SU-DHL-6 (cell line): ENCODE measurements around the gene SLC39A1.

Experiments used
- H2AFZ ChIP-seq: fragments of 200-600 bp; sonication (generic); 2 replicates; pipeline ENCODE4 v1.6.1; 2014; ENCODE audit warnings: low read depth, mild to moderate bottlenecking, moderate library complexity, mixed read lengths, antibody characterized with exemption, low read length; ENCODE audit not compliant: severe bottlenecking
- H3F3A ChIP-seq: fragments of 200-600 bp; shearing (Covaris generic); 2 replicates; pipeline ENCODE4 v1.6.0; 2016; ENCODE audit warnings: antibody characterized with exemption, mild to moderate bottlenecking; ENCODE audit not compliant: insufficient read depth
- H3K27ac ChIP-seq: fragments of 200-600 bp; sonication (generic); 2 replicates; pipeline ENCODE4 v1.5.1; 2016; ENCODE audit warnings: low read depth, mild to moderate bottlenecking, low read length, moderate library complexity, mixed read lengths
- H3K27me3 ChIP-seq: fragments of 200-600 bp; sonication (generic), shearing (Covaris generic); 2 replicates; pipeline ENCODE4 v1.6.0; 2014; ENCODE audit warnings: mild to moderate bottlenecking, low read length
- H3K36me3 ChIP-seq: fragments of 200-600 bp; sonication (generic); 2 replicates; pipeline ENCODE4 v1.6.1; 2014; ENCODE audit warnings: mild to moderate bottlenecking, low read length, mixed read lengths
- H3K4me2 ChIP-seq: fragments of 300-600, 200-600 bp; shearing (Covaris generic), sonication (generic); 2 replicates; pipeline ENCODE4 v1.6.0; 2014; ENCODE audit warnings: low read length, low read depth, mild to moderate bottlenecking; ENCODE audit not compliant: poor library complexity, severe bottlenecking
- H3K4me3 ChIP-seq: fragments of 200-600 bp; sonication (generic); 2 replicates; pipeline ENCODE4 v1.5.1; 2014; ENCODE audit warnings: antibody characterized with exemption, low read length, mild to moderate bottlenecking, mixed read lengths; ENCODE audit not compliant: insufficient read depth, poor library complexity, severe bottlenecking
- H3K79me2 ChIP-seq: fragments of 200-600 bp; sonication (generic); 2 replicates; pipeline ENCODE4 v1.6.1; 2014; ENCODE audit warnings: mild to moderate bottlenecking, low read length, moderate library complexity; ENCODE audit not compliant: insufficient read depth
- H3K9ac ChIP-seq: fragments of 200-600 bp; sonication (generic); 2 replicates; pipeline ENCODE4 v1.7.0; 2014; ENCODE audit warnings: mild to moderate bottlenecking, low read length
- H3K9me2 ChIP-seq: fragments of 200-600 bp; sonication (generic); replicated peaks from 2 replicates; pipeline ENCODE4 v1.6.1; 2014; ENCODE audit warnings: low read length; ENCODE audit not compliant: insufficient read depth
- H3K9me3 ChIP-seq: fragments of 200-600 bp; sonication (generic); 2 replicates; pipeline ENCODE4 v1.6.1; 2014; ENCODE audit warnings: low read length, mixed read lengths; ENCODE audit not compliant: insufficient read depth
- H4K20me1 ChIP-seq: fragments of 200-600 bp; sonication (generic); 2 replicates; pipeline ENCODE4 v1.6.1; 2014; ENCODE audit warnings: low read depth, mild to moderate bottlenecking, antibody characterized with exemption, low read length, moderate library complexity, mixed read lengths
- CTCF ChIP-seq: fragments of 200-600 bp; sonication (generic); IDR thresholded peaks from one replicate; pipeline ENCODE4 v1.5.1; 2017; ENCODE audit warnings: antibody characterized with exemption, mild to moderate bottlenecking, low read length, moderate library complexity; ENCODE audit not compliant: insufficient read depth, poor library complexity, severe bottlenecking
- EZH2phosphoT487 ChIP-seq: fragments of 200-600 bp; sonication (generic), shearing (Covaris generic); conservative IDR thresholded peaks from 2 replicates; pipeline ENCODE4 v1.6.1; 2018; ENCODE audit warnings: mild to moderate bottlenecking, antibody characterized with exemption, low read length, moderate library complexity, mixed read lengths

The SLC39A1 gene

GRCh38 chr1:153934746-153935145, 28.6 kb downstream of the SLC39A1 start:
- H4K20me1 ChIP-seq = no peaks in the 10 kb centered on the region
- no peaks in the 10 kb centered on the region for H3K9me3 ChIP-seq
- H3K27me3 ChIP-seq = no peaks in the 10 kb centered on the region
- H3K27ac ChIP-seq = no peak overlapping the region
- no peaks in the 10 kb centered on the region for H3K9me2 ChIP-seq
- H3K9ac ChIP-seq = no peak overlapping the region
- H3F3A ChIP-seq = peaks cover 2% of the 10 kb centered on the region; the same call in 1 of the 2 replicates
- no peak overlapping the region for H3K4me3 ChIP-seq
- no peaks in the 10 kb centered on the region for H3K79me2 ChIP-seq
- H3K36me3 ChIP-seq = no peaks in the 10 kb centered on the region
- no peak overlapping the region for H2AFZ ChIP-seq
- no peak overlapping the region for H3K4me2 ChIP-seq
- TF ChIP-seq EZH2phosphoT487 (no peak), CTCF (no peak)

GRCh38 chr1:153933955-153934354, 29.4 kb downstream of the SLC39A1 start:
- Histone ChIP-seq H3K4me3 (no peak overlapping the region), H3K36me3 (no peaks in the 10 kb centered on the region), H3K9me3 (no peaks in the 10 kb centered on the region), H3K9me2 (no peaks in the 10 kb centered on the region), H3K9ac (no peak overlapping the region), H3K27ac (no peak overlapping the region), H3K79me2 (no peaks in the 10 kb centered on the region), H2AFZ (no peak overlapping the region), H3K4me2 (no peak overlapping the region), H3K27me3 (no peaks in the 10 kb centered on the region), H3F3A (peaks cover 5% of the 10 kb centered on the region; the same call in 1 of the 2 replicates), H4K20me1 (no peaks in the 10 kb centered on the region)
- TF ChIP-seq CTCF (no peak), EZH2phosphoT487 (no peak)

- Histone ChIP-seq H3K36me3 (no peaks in the 10 kb centered on the region), H3K9me2 (no peaks in the 10 kb centered on the region), H3K27ac (no peak overlapping the region), H2AFZ (no peak overlapping the region), H4K20me1 (no peaks in the 10 kb centered on the region), H3K9me3 (no peaks in the 10 kb centered on the region), H3K79me2 (no peaks in the 10 kb centered on the region), H3K4me2 (no peak overlapping the region), H3K9ac (no peak overlapping the region), H3K4me3 (no peak overlapping the region), H3F3A (peaks cover 8% of the 10 kb centered on the region; the same call in 1 of the 2 replicates), H3K27me3 (no peaks in the 10 kb centered on the region)
- TF ChIP-seq EZH2phosphoT487 = no peak
- TF ChIP-seq CTCF = no peak
Observed at GRCh38 chr1:153933430-153933829, 29.9 kb downstream of the SLC39A1 start.
